Peyer's patch (tissue), 4 donors: Measurements from ENCODE around the gene APOBEC3F.

Source experiments
- POLR2A ChIP-seq, 2 donors: fragments of 450-650 bp; IDR thresholded peaks; one replicate each; pipeline ENCODE4 v1.5.1; 2017; ENCODE audit warnings: antibody characterized with exemption in 2 of 2, mild to moderate bottlenecking in 2 of 2, moderate library complexity in 2 of 2
- TF ChIP-seq, protein P1 (sequence below), 6 experiments: fragments of 450-650 bp in 4 of 6; fragments of 200-600 bp in 2 of 6; sonication (generic) in 1 of 6; IDR thresholded peaks; one replicate each; pipeline ENCODE4 v1.5.1; 2017 to 2019; ENCODE audit warnings: antibody characterized with exemption in 6 of 6, mild to moderate bottlenecking in 3 of 6, moderate library complexity in 1 of 6

DNA sequence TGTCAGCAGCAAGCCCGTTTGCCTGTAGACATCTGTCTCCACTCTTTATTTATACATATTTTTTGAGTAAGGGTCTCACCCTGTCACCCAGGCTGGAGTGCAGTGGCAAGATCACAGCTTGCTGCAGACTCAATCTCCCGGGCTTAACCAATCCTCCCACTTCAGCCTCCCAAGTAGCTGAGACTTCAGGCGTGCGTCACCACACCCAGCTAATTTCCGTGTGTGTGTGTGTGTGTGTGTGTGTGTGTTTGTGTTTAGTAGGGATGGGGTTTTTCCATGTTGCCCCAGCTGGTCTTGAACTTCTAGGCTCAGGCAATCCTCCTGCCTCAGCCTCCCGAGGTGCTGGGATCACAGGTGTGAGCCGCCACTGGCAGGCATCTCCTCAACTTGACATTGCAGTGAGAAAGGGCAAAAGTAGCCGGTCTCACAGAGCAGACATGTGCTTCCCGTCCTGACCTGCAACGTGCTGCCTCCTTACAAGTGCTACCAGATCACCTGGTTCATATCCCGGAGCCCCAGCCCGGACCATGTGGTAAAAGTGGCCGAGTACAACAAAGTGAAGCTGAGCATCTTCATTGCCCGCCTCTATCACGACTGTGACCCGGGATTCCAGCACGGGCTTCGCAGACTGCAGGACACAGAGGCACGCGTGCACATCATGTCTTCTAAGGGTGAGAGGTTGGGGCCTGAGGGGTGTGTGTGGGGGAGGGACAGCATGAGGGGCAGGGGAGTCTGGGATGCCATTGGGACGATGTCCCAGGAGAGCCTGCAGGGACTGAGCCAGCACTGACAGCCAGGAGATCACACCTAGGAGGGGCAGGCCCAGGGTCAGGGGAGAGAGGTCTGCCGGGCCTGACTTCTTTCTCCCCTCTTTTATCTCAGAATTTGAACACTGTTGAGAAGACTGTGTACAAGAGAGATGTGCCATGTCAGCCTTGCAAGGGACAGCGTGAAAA, 50.7 kb downstream of the APOBEC3F start:
- TF ChIP-seq, protein P1, sequence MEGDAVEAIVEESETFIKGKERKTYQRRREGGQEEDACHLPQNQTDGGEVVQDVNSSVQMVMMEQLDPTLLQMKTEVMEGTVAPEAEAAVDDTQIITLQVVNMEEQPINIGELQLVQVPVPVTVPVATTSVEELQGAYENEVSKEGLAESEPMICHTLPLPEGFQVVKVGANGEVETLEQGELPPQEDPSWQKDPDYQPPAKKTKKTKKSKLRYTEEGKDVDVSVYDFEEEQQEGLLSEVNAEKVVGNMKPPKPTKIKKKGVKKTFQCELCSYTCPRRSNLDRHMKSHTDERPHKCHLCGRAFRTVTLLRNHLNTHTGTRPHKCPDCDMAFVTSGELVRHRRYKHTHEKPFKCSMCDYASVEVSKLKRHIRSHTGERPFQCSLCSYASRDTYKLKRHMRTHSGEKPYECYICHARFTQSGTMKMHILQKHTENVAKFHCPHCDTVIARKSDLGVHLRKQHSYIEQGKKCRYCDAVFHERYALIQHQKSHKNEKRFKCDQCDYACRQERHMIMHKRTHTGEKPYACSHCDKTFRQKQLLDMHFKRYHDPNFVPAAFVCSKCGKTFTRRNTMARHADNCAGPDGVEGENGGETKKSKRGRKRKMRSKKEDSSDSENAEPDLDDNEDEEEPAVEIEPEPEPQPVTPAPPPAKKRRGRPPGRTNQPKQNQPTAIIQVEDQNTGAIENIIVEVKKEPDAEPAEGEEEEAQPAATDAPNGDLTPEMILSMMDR (IDR thresholded peaks at IDR 0.05): no peak
- TF ChIP-seq POLR2A (IDR thresholded peaks at IDR 0.05): no peak
